Left kidney (tissue), 8 donors: ENCODE measurements around the gene FOXJ2. TPM values are rescaled to one million over a fixed set of nuclear protein-coding genes. Genes with fewer than 3 reads are reported as not detected.
A peak's percentile ranks its signal among the peaks of the same experiment; 100 is the strongest.
"Not testable (repeated sequence)": the region's sequence is repeated elsewhere in the genome, so short reads cannot be mapped to it uniquely, and the experiment has no call there.

Experiments used
- DNase-seq: peaks from one replicate; pipeline ENCODE4 v3.0.0-alpha.2; 2013
- long read RNA-seq, 8 donors: transcript quantifications; one replicate each; lab custom pipeline, GENCODE V29; 2026
- polyA plus RNA-seq: library from polyadenylated mRNA; unstranded; fragments of 120-200 nt; gene quantifications from one replicate; pipeline ENCODE4 v1.2.1, GENCODE V29; 2013; ENCODE audit not compliant: insufficient read length

FOXJ2 gene
- 25.9 TPM for polyA plus RNA-seq
- long read RNA-seq, donor 1, partial matches to known transcripts, result 12 of 12 reads
- long read RNA-seq, donor 1, other reads (novel, unspliced or antisense), result 0 of 12 reads
- long read RNA-seq, donor 2, full-length matches to known transcripts, result 1 of 6 reads
- long read RNA-seq, donor 2, partial matches to known transcripts, result 5 of 6 reads
- long read RNA-seq, donor 2, other reads (novel, unspliced or antisense), result 0 of 6 reads
- long read RNA-seq, donor 3, full-length matches to known transcripts, result 1 of 1 reads
- long read RNA-seq, donor 3, partial matches to known transcripts, result 0 of 1 reads
- long read RNA-seq, donor 3, other reads (novel, unspliced or antisense), result 0 of 1 reads
- long read RNA-seq, donor 4, result 0 reads
- long read RNA-seq, donor 5, result 0 reads
- long read RNA-seq, donor 6, partial matches to known transcripts, result 17 of 17 reads
- long read RNA-seq, donor 6, other reads (novel, unspliced or antisense), result 0 of 17 reads
- long read RNA-seq, donor 7, full-length matches to known transcripts, result 3 of 14 reads
- long read RNA-seq, donor 7, partial matches to known transcripts, result 11 of 14 reads
- long read RNA-seq, donor 7, other reads (novel, unspliced or antisense), result 0 of 14 reads
- long read RNA-seq, donor 8, full-length matches to known transcripts, result 1 of 17 reads
- long read RNA-seq, donor 8, partial matches to known transcripts, result 16 of 17 reads
- long read RNA-seq, donor 8, other reads (novel, unspliced or antisense), result 0 of 17 reads

GRCh38 chr12:8032242-8033152 is at the start of gene FOXJ2:
Gene FOXJ2, plus strand, starts transcription at chr12:8032716. Its CDS starts 7,117 bp downstream, at chr12:8039833.
- DNase-seq, result peak; percentile 72

- not testable (repeated sequence) for DNase-seq
Measured at GRCh38 chr12:7983019-7983418, 49.5 kb upstream of the FOXJ2 start.

- DNase-seq, result not testable (repeated sequence)
Measured at GRCh38 chr12:7983460-7983859, 49.1 kb upstream of the FOXJ2 start.

- no peak for DNase-seq
Measured at GRCh38 chr12:7984900-7985299, 47.6 kb upstream of the FOXJ2 start.

- DNase-seq, result no peak
Measured at GRCh38 chr12:7985802-7986418, 46.6 kb upstream of the FOXJ2 start.

GRCh38 chr12:7989827-7990491 is 42.6 kb upstream of the FOXJ2 start:
- no peak for DNase-seq

- DNase-seq, result no peak
Measured at GRCh38 chr12:7991535-7991934, 41.0 kb upstream of the FOXJ2 start.

- DNase-seq, result no peak
Measured at GRCh38 chr12:7994731-7995205, 37.7 kb upstream of the FOXJ2 start.

- DNase-seq, result peak; percentile 72
Measured at GRCh38 chr12:7995266-7995963, 37.1 kb upstream of the FOXJ2 start.

- DNase-seq, result not testable (repeated sequence)
Measured at GRCh38 chr12:8000827-8001226, 31.7 kb upstream of the FOXJ2 start.

GRCh38 chr12:8001496-8001895 is 31.0 kb upstream of the FOXJ2 start:
- not testable (repeated sequence) for DNase-seq

- not testable (repeated sequence) for DNase-seq
Measured at GRCh38 chr12:8004897-8005296, 27.6 kb upstream of the FOXJ2 start.

- DNase-seq, result no peak
Measured at GRCh38 chr12:8011331-8011730, 21.2 kb upstream of the FOXJ2 start.

GRCh38 chr12:8012651-8013309 is 19.7 kb upstream of the FOXJ2 start:
- DNase-seq, result no peak

GRCh38 chr12:8014836-8015235 is 17.7 kb upstream of the FOXJ2 start:
- DNase-seq, result no peak

- not testable (repeated sequence) for DNase-seq
Measured at GRCh38 chr12:8018213-8018612, 14.3 kb upstream of the FOXJ2 start.

GRCh38 chr12:8018666-8019581 is 13.6 kb upstream of the FOXJ2 start:
- peak; percentile 34 for DNase-seq

GRCh38 chr12:8026291-8026900 is 6.1 kb upstream of the FOXJ2 start:
- peak; percentile 100 for DNase-seq
